GM23338 (cell line): Measurements from ENCODE around the gene MAST2. TPM values are rescaled to one million over a fixed set of nuclear protein-coding genes. Genes with fewer than 3 reads are reported as not detected.
A peak's percentile ranks its signal among the peaks of the same experiment; 100 is the strongest.

Source experiments
- ATAC-seq: fragments of 200-7000 bp; cut with Tn5 transposase; 3 replicates; pipeline ENCODE4 v1.9.1; 2020
- DNase-seq: peaks from one replicate; pipeline ENCODE4 v3.0.0-alpha.2; 2015; ENCODE audit warnings: low spot score
- H2AFZ ChIP-seq: fragments of 200-600 bp; sonication (generic); 2 replicates; pipeline ENCODE4 v1.8.0; 2016; ENCODE audit warnings: antibody characterized with exemption, mild to moderate bottlenecking, moderate library complexity
- H3F3A ChIP-seq: fragments of 200-600 bp; sonication (generic); replicated peaks from 2 replicates; pipeline ENCODE4 v1.8.0; 2017; ENCODE audit warnings: antibody characterized with exemption, mixed run types, low read depth
- H3K27ac ChIP-seq: fragments of 200-600 bp; sonication (generic); 2 replicates; pipeline ENCODE4 v1.6.1; 2016; ENCODE audit warnings: low read depth
- H3K27me3 ChIP-seq: fragments of 200-600 bp; sonication (generic); 2 replicates; pipeline ENCODE4 v1.8.0; 2016; ENCODE audit warnings: mild to moderate bottlenecking, mixed run types, moderate library complexity; ENCODE audit not compliant: insufficient read depth
- H3K36me3 ChIP-seq: fragments of 200-600 bp; sonication (generic); 2 replicates; pipeline ENCODE4 v1.8.0; 2016; ENCODE audit warnings: mild to moderate bottlenecking; ENCODE audit not compliant: insufficient read depth
- H3K4me1 ChIP-seq: fragments of 200-600 bp; sonication (generic); 2 replicates; pipeline ENCODE4 v1.8.0; 2016; ENCODE audit warnings: mild to moderate bottlenecking, moderate library complexity; ENCODE audit not compliant: insufficient read depth
- H3K4me2 ChIP-seq: fragments of 200-600 bp; sonication (generic); 2 replicates; pipeline ENCODE4 v1.7.1; 2017; ENCODE audit warnings: mixed run types
- H3K4me3 ChIP-seq: fragments of 200-600 bp; sonication (generic); 2 replicates; pipeline ENCODE4 v1.6.1; 2016; ENCODE audit warnings: mixed run types
- H3K79me2 ChIP-seq: fragments of 200-600 bp; sonication (generic); replicated peaks from 2 replicates; pipeline ENCODE4 v1.8.0; 2017; ENCODE audit warnings: mild to moderate bottlenecking; ENCODE audit not compliant: insufficient read depth
- H3K9me2 ChIP-seq: fragments of 200-600 bp; sonication (generic); 2 replicates; pipeline ENCODE4 v1.8.0; 2017; ENCODE audit not compliant: insufficient read depth
- H4K20me1 ChIP-seq: fragments of 200-600 bp; sonication (generic); replicated peaks from 2 replicates; pipeline ENCODE4 v1.8.0; 2017; ENCODE audit warnings: mild to moderate bottlenecking; ENCODE audit not compliant: insufficient read depth
- H3K27ac Mint-ChIP-seq: 2 replicates; pipeline ENCODE4 v1.8.0; 2020; ENCODE audit warnings: inconsistent platforms, mild to moderate bottlenecking, moderate library complexity, mixed read lengths
- H3K27me3 Mint-ChIP-seq: 3 replicates; pipeline ENCODE4 v1.8.0; 2022; ENCODE audit warnings: low read depth, mild to moderate bottlenecking, moderate library complexity, mixed read lengths, inconsistent platforms; ENCODE audit not compliant: insufficient read depth, poor library complexity
- H3K36me3 Mint-ChIP-seq: 3 replicates; pipeline ENCODE4 v1.8.0; 2021; ENCODE audit warnings: low read depth, mild to moderate bottlenecking, inconsistent platforms, moderate library complexity, mixed read lengths
- H3K4me1 Mint-ChIP-seq: 3 replicates; pipeline ENCODE4 v1.8.0; 2020; ENCODE audit warnings: mild to moderate bottlenecking, inconsistent platforms, mixed read lengths
- H3K4me3 Mint-ChIP-seq: 3 replicates; pipeline ENCODE4 v1.8.0; 2021; ENCODE audit warnings: moderate library complexity, mild to moderate bottlenecking, inconsistent platforms, mixed read lengths
- H3K9me3 Mint-ChIP-seq: 3 replicates; pipeline ENCODE4 v1.8.0; 2020; ENCODE audit warnings: moderate library complexity, mild to moderate bottlenecking, inconsistent platforms, mixed read lengths
- CREB1 ChIP-seq: fragments of 250-450 bp; sonication (Bioruptor Pico); IDR thresholded peaks from 2 replicates; pipeline ENCODE4 v1.5.0; 2020; ENCODE audit warnings: low read depth, mild to moderate bottlenecking, moderate library complexity
- CTCF ChIP-seq, 2 experiments: fragments of 200-600 bp in 1 of 2; sonication (generic) in 1 of 2; conservative IDR thresholded peaks; 2 replicates each; pipeline versions ENCODE4 v1.5.1 to v1.6.1; 2016 to 2017; ENCODE audit warnings: antibody characterized with exemption in 2 of 2, low read depth in 2 of 2, mild to moderate bottlenecking in 2 of 2, moderate library complexity in 1 of 2
- EZH2 ChIP-seq: fragments of 200-600 bp; sonication (generic); IDR thresholded peaks from one replicate; pipeline ENCODE4 v1.8.0; 2017; ENCODE audit warnings: antibody characterized with exemption, mild to moderate bottlenecking, low read depth; ENCODE audit not compliant: unreplicated experiment
- EZH2phosphoT487 ChIP-seq: fragments of 200-600 bp; sonication (generic); IDR thresholded peaks from one replicate; pipeline ENCODE4 v1.8.1; 2018; ENCODE audit warnings: antibody characterized with exemption; ENCODE audit not compliant: unreplicated experiment
- STAT1 ChIP-seq: IDR thresholded peaks from one replicate; pipeline ENCODE4 v1.6.1; 2016; ENCODE audit warnings: antibody characterized with exemption; ENCODE audit not compliant: unreplicated experiment
- ZNF331 ChIP-seq: fragments of 250-450 bp; sonication (Bioruptor Pico); IDR thresholded peaks from 2 replicates; pipeline ENCODE4 v1.5.0; 2020; ENCODE audit warnings: low read depth, mild to moderate bottlenecking, moderate library complexity
- polyA plus RNA-seq: library from polyadenylated mRNA; unstranded; fragments of >200 nt; fragmentation: Nextera tagmentation; extraction: Ambion mirVana; gene quantifications from 2 replicates; pipeline ENCODE4 v1.2.1, GENCODE V29; 2016
- total RNA-seq: library from RNA; depleted of rRNA; stranded (reverse); fragments of >200 nt; shearing (Covaris generic); gene quantifications from 2 replicates; pipeline ENCODE4 v1.2.3, GENCODE V29; 2014
- TF ChIP-seq, protein P1 (sequence below): fragments of 250-450 bp; sonication (Bioruptor Pico); IDR thresholded peaks from 2 replicates; pipeline ENCODE4 v1.5.0; 2020; ENCODE audit warnings: mild to moderate bottlenecking, moderate library complexity

The MAST2 gene
- total and polyA plus RNA-seq, 2 experiments from 2014 or later, result 11.5 to 57.7 TPM

DNA sequence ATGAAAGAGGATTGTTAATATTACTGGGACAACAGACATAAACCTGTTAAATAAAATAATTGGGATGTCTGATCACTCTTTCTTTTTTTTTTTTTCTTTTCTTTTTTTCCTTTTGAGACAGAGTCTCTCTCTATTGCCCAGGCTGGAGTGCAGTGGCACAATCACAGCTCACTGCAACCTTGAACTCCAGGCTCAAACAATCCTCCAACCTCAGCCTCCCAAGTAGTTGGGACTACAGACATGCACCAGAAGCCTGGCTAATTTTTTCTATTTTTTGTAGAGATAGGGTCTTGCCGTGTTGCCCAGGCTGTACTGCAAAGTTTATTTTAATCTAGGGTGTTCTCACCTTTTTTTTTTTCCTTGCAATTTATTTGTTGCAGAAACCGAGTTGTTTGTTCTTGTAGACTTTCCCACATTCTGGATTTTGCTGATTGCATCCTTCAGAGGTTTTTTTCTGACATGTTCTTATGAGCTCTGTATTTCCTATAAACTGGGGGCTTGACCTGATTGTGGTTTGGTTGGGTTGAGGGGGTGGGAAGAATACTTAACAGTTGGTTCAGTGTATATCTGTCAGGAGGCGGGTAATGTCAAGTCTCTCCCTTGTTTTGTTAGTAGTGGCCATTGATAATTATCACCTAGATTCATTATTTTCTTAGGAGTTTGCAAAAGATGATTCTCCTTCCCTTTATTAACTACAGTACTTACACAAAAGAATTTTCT is 125.2 kb downstream of the MAST2 start (continued):
- TF ChIP-seq CTCF (conservative IDR thresholded peaks at IDR 0.05; ENCODE audit: low read depth in 2 of 2) (no peak), CREB1 (CRISPR knock-in tag) (no peak), EZH2 (no peak), STAT1 (no peak), ZNF331 (CRISPR knock-in tag) (no peak), EZH2phosphoT487 (no peak)

DNA sequence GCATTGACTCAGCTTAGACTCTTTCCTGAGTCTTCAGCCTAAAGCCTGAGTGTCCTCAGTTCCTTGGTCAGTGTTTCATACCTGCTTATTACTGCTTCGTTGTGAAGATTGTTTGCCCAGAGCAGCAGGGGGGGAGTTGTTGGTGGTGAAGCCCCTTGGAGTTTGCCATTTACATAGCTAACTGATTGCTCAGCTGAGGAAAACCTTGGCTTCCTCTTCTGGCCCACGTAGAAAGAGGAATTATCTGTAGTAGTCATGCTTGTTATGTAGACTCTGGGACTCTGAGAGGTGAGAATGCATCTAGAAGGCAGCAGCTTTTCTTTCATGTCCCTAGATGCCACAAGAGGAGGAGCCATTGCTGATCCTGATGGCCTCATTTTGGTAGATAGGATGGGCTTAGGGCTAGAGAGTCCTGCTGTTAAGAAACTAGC is 125.9 kb downstream of the MAST2 start:
- H3K36me3 Mint-ChIP-seq, result no peaks in the 10 kb centered on the region
- H3K4me1 Mint-ChIP-seq, result peaks cover 56% of the 10 kb centered on the region

More for the DNA sequence above, 125.9 kb downstream of the MAST2 start:
- Histone ChIP-seq H3K79me2 (peaks cover 24% of the 10 kb centered on the region), H3K36me3 (no peaks in the 10 kb centered on the region), H3F3A (no peaks in the 10 kb centered on the region), H2AFZ (no peak overlapping the region), H3K9me2 (no peaks in the 10 kb centered on the region), H3K4me1 (peaks cover 59% of the 10 kb centered on the region), H3K27me3 (no peaks in the 10 kb centered on the region), H4K20me1 (no peaks in the 10 kb centered on the region), H3K4me3 (peak overlapping the region; percentile 26), H3K4me2 (peak overlapping the region; percentile 57), H3K27ac (peak overlapping the region; percentile 84)
- peak; percentile 50 for DNase-seq
- ATAC-seq, result peak; percentile 73
- Mint-ChIP-seq H3K27me3 (peaks cover 5% of the 10 kb centered on the region), H3K4me3 (peak overlapping the region; percentile 50), H3K9me3 (no peaks in the 10 kb centered on the region), H3K27ac (peak overlapping the region; percentile 85)
- TF ChIP-seq, protein P1, sequence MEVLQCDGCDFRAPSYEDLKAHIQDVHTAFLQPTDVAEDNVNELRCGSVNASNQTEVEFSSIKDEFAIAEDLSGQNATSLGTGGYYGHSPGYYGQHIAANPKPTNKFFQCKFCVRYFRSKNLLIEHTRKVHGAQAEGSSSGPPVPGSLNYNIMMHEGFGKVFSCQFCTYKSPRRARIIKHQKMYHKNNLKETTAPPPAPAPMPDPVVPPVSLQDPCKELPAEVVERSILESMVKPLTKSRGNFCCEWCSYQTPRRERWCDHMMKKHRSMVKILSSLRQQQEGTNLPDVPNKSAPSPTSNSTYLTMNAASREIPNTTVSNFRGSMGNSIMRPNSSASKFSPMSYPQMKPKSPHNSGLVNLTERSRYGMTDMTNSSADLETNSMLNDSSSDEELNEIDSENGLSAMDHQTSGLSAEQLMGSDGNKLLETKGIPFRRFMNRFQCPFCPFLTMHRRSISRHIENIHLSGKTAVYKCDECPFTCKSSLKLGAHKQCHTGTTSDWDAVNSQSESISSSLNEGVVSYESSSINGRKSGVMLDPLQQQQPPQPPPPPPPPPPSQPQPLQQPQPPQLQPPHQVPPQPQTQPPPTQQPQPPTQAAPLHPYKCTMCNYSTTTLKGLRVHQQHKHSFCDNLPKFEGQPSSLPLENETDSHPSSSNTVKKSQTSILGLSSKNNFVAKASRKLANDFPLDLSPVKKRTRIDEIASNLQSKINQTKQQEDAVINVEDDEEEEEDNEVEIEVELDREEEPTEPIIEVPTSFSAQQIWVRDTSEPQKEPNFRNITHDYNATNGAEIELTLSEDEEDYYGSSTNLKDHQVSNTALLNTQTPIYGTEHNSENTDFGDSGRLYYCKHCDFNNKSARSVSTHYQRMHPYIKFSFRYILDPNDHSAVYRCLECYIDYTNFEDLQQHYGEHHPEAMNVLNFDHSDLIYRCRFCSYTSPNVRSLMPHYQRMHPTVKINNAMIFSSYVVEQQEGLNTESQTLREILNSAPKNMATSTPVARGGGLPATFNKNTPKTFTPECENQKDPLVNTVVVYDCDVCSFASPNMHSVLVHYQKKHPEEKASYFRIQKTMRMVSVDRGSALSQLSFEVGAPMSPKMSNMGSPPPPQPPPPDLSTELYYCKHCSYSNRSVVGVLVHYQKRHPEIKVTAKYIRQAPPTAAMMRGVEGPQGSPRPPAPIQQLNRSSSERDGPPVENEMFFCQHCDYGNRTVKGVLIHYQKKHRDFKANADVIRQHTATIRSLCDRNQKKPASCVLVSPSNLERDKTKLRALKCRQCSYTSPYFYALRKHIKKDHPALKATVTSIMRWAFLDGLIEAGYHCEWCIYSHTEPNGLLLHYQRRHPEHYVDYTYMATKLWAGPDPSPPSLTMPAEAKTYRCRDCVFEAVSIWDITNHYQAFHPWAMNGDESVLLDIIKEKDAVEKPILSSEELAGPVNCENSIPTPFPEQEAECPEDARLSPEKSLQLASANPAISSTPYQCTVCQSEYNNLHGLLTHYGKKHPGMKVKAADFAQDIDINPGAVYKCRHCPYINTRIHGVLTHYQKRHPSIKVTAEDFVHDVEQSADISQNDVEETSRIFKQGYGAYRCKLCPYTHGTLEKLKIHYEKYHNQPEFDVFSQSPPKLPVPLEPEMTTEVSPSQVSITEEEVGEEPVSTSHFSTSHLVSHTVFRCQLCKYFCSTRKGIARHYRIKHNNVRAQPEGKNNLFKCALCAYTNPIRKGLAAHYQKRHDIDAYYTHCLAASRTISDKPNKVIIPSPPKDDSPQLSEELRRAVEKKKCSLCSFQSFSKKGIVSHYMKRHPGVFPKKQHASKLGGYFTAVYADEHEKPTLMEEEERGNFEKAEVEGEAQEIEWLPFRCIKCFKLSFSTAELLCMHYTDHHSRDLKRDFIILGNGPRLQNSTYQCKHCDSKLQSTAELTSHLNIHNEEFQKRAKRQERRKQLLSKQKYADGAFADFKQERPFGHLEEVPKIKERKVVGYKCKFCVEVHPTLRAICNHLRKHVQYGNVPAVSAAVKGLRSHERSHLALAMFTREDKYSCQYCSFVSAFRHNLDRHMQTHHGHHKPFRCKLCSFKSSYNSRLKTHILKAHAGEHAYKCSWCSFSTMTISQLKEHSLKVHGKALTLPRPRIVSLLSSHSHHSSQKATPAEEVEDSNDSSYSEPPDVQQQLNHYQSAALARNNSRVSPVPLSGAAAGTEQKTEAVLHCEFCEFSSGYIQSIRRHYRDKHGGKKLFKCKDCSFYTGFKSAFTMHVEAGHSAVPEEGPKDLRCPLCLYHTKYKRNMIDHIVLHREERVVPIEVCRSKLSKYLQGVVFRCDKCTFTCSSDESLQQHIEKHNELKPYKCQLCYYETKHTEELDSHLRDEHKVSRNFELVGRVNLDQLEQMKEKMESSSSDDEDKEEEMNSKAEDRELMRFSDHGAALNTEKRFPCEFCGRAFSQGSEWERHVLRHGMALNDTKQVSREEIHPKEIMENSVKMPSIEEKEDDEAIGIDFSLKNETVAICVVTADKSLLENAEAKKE (CRISPR knock-in tag), result peak; percentile 57
- no peak for TF ChIP-seq STAT1
